Caco-2 (cell line): ENCODE results near the gene CRAMP1. TPM values are rescaled to one million over a fixed set of nuclear protein-coding genes. Genes with fewer than 3 reads are reported as not detected.
A peak's percentile ranks its signal among the peaks of the same experiment; 100 is the strongest.
"Not testable (repeated sequence)": the region's sequence is repeated elsewhere in the genome, so short reads cannot be mapped to it uniquely, and the experiment has no call there.

ENCODE experiments used
- BruUV-seq: library from RNA; stranded (reverse); fragments of 400-500 nt; replicated peaks from 2 replicates; lab custom pipeline; 2021; lab: Mats Ljungman, UMichigan
- CTCF ChIA-PET: fragments of 300-600 bp; sonication (Branson Sonifier 250); formaldehyde crosslinking; loops from one replicate; lab custom pipeline; 2022; ENCODE audit warnings: antibody characterized with exemption; lab: Charles Lee
- POLR2A ChIA-PET: fragments of 300-600 bp; sonication (Branson Sonifier 250); formaldehyde crosslinking; loops from one replicate; lab custom pipeline; 2022; ENCODE audit warnings: antibody characterized with exemption; lab: Charles Lee
- DNase-seq, 2 experiments: peaks; one replicate each; pipeline versions ENCODE4 v3.0.0 to v3.0.0-alpha.2; 2020 to 2022
- H3K27me3 ChIP-seq: replicated peaks from 2 replicates; pipeline ENCODE4 v1.6.0; 2011; ENCODE audit warnings: low read length; ENCODE audit not compliant: control insufficient read depth, insufficient read depth
- H3K36me3 ChIP-seq: 2 replicates; pipeline ENCODE4 v1.5.1; 2011; ENCODE audit warnings: low read length; ENCODE audit not compliant: control insufficient read depth, insufficient read depth
- H3K4me1 ChIP-seq: fragments of 250-450 bp; sonication (Bioruptor Pico); 2 replicates; pipeline ENCODE4 v1.5.1; 2020; ENCODE audit warnings: mild to moderate bottlenecking
- H3K4me3 ChIP-seq: 2 replicates; pipeline ENCODE4 v1.5.1; 2011; ENCODE audit warnings: low read depth, mild to moderate bottlenecking, control low read depth, low read length
- H3K9me3 ChIP-seq: fragments of 250-450 bp; sonication (Bioruptor Pico); 2 replicates; pipeline ENCODE4 v1.5.1; 2020; ENCODE audit warnings: mild to moderate bottlenecking, moderate library complexity
- H3K27ac Mint-ChIP-seq: one replicate; pipeline ENCODE4 v1.8.0; 2022; ENCODE audit warnings: mixed read lengths; ENCODE audit not compliant: unreplicated experiment
- H3K27me3 Mint-ChIP-seq: one replicate; pipeline ENCODE4 v1.8.0; 2022; ENCODE audit warnings: mixed read lengths; ENCODE audit not compliant: insufficient read depth, unreplicated experiment
- H3K36me3 Mint-ChIP-seq: one replicate; pipeline ENCODE4 v1.8.0; 2022; ENCODE audit warnings: mild to moderate bottlenecking, mixed read lengths; ENCODE audit not compliant: insufficient read depth, unreplicated experiment
- H3K4me1 Mint-ChIP-seq: one replicate; pipeline ENCODE4 v1.8.0; 2022; ENCODE audit warnings: low read depth, mixed read lengths; ENCODE audit not compliant: unreplicated experiment
- H3K4me3 Mint-ChIP-seq: one replicate; pipeline ENCODE4 v1.8.0; 2022; ENCODE audit warnings: mild to moderate bottlenecking, moderate library complexity, mixed read lengths; ENCODE audit not compliant: unreplicated experiment
- H3K9me3 Mint-ChIP-seq: one replicate; pipeline ENCODE4 v1.8.0; 2022; ENCODE audit warnings: mixed read lengths; ENCODE audit not compliant: unreplicated experiment
- CTCF ChIP-seq, 2 experiments: fragments of 200-600 bp in 1 of 2; IDR thresholded peaks; 1 replicate in 1 of 2; 2 replicates in 1 of 2; pipeline versions ENCODE4 v1.5.1 to v1.8.0; 2011 to 2022; ENCODE audit warnings: antibody characterized with exemption in 1 of 2, control low read depth in 1 of 2, inconsistent platforms in 1 of 2, low read depth in 1 of 2, low read length in 1 of 2, mild to moderate bottlenecking in 1 of 2, moderate library complexity in 1 of 2; ENCODE audit not compliant: insufficient read depth in 1 of 2, severe bottlenecking in 1 of 2, unreplicated experiment in 1 of 2
- intact Hi-C: fragments of 100-400 bp; cut with micrococcal nuclease; formaldehyde crosslinking; loops from one replicate; pipeline ENCODE4 v1.10.0; 2022; ENCODE audit not compliant: unreplicated experiment
- total RNA-seq: library from RNA; stranded (reverse); gene quantifications from 2 replicates; pipeline ENCODE4 v1.2.3, GENCODE V29; 2022

CRAMP1 gene
- total RNA-seq, 1 experiment from 2014 or later, result 24.7 TPM

GRCh38 chr16:1713331-1713730 is 101.2 kb downstream of the CRAMP1 start:
- Mint-ChIP-seq H3K27me3 (no peaks in the 10 kb centered on the region), H3K4me1 (no peaks in the 10 kb centered on the region), H3K36me3 (no peaks in the 10 kb centered on the region), H3K4me3 (no peak overlapping the region), H3K27ac (no peak overlapping the region), H3K9me3 (no peaks in the 10 kb centered on the region)
- intact Hi-C loops, result no loop called here
- Histone ChIP-seq H3K9me3 (no peaks in the 10 kb centered on the region), H3K4me1 (no peaks in the 10 kb centered on the region), H3K4me3 (no peak overlapping the region), H3K36me3 (no peaks in the 10 kb centered on the region), H3K27me3 (no peaks in the 10 kb centered on the region)
- no peak for TF ChIP-seq CTCF (IDR thresholded peaks at IDR 0.05; ENCODE audit: insufficient read depth in 1 of 2, low read depth in 1 of 2, low read length in 1 of 2, severe bottlenecking in 1 of 2, unreplicated experiment in 1 of 2)
- DNase-seq, result no peak
- POLR2A ChIA-PET, result no interaction called here
- no TSS peak for BruUV-seq
- CTCF ChIA-PET, result no interaction called here

GRCh38 chr16:1713933-1714332 is 101.8 kb downstream of the CRAMP1 start:
- Histone ChIP-seq H3K9me3 (no peaks in the 10 kb centered on the region), H3K36me3 (no peaks in the 10 kb centered on the region), H3K27me3 (no peaks in the 10 kb centered on the region), H3K4me1 (no peaks in the 10 kb centered on the region), H3K4me3 (no peak overlapping the region)
- Mint-ChIP-seq H3K27ac (no peak overlapping the region), H3K4me3 (no peak overlapping the region), H3K27me3 (no peaks in the 10 kb centered on the region), H3K9me3 (no peaks in the 10 kb centered on the region), H3K4me1 (no peaks in the 10 kb centered on the region), H3K36me3 (no peaks in the 10 kb centered on the region)
- intact Hi-C loops, result no loop called here
- CTCF ChIA-PET, result no interaction called here
- POLR2A ChIA-PET, result no interaction called here
- no TSS peak for BruUV-seq
- no peak for DNase-seq
- no peak for TF ChIP-seq CTCF (IDR thresholded peaks at IDR 0.05; ENCODE audit: insufficient read depth in 1 of 2, low read depth in 1 of 2, low read length in 1 of 2, severe bottlenecking in 1 of 2, unreplicated experiment in 1 of 2)

GRCh38 chr16:1715220-1715619 is 103.1 kb downstream of the CRAMP1 start:
- H3K27me3 ChIP-seq, result no peaks in the 10 kb centered on the region
- H3K4me3 Mint-ChIP-seq, result no peak overlapping the region
- H3K4me3 ChIP-seq, result no peak overlapping the region
- H3K4me1 ChIP-seq, result no peaks in the 10 kb centered on the region
- TF ChIP-seq CTCF (IDR thresholded peaks at IDR 0.05; ENCODE audit: insufficient read depth in 1 of 2, low read depth in 1 of 2, low read length in 1 of 2, severe bottlenecking in 1 of 2, unreplicated experiment in 1 of 2), result no peak
- POLR2A ChIA-PET, result no interaction called here
- CTCF ChIA-PET, result no interaction called here
- no peak overlapping the region for H3K27ac Mint-ChIP-seq
- no peaks in the 10 kb centered on the region for H3K36me3 ChIP-seq
- no peaks in the 10 kb centered on the region for H3K9me3 ChIP-seq
- no peaks in the 10 kb centered on the region for H3K27me3 Mint-ChIP-seq
- no peak for DNase-seq
- intact Hi-C loops, result no loop called here
- BruUV-seq, result no TSS peak
- H3K36me3 Mint-ChIP-seq, result peaks cover 8% of the 10 kb centered on the region
- H3K4me1 Mint-ChIP-seq, result no peaks in the 10 kb centered on the region
- no peaks in the 10 kb centered on the region for H3K9me3 Mint-ChIP-seq

GRCh38 chr16:1718236-1718635 is 106.1 kb downstream of the CRAMP1 start:
- BruUV-seq, H3K4me3 ChIP-seq, H3K36me3 ChIP-seq, H3K27ac Mint-ChIP-seq, H3K4me3 Mint-ChIP-seq, H3K27me3 Mint-ChIP-seq, H3K27me3 ChIP-seq, DNase-seq, intact Hi-C loops, POLR2A ChIA-PET, H3K9me3 Mint-ChIP-seq, H3K9me3 ChIP-seq, H3K4me1 Mint-ChIP-seq, H3K4me1 ChIP-seq, CTCF ChIA-PET: not testable (repeated sequence)
- H3K36me3 Mint-ChIP-seq, result peaks cover 19% of the 10 kb centered on the region

- peak in 1 of 2 experiments; percentile 9 for DNase-seq
- H3K9me3 Mint-ChIP-seq, H3K4me1 Mint-ChIP-seq, H3K9me3 ChIP-seq, H3K4me1 ChIP-seq, intact Hi-C loops, BruUV-seq, CTCF ChIA-PET, H3K27me3 ChIP-seq, H3K36me3 ChIP-seq, H3K27ac Mint-ChIP-seq, H3K4me3 ChIP-seq, H3K4me3 Mint-ChIP-seq, H3K27me3 Mint-ChIP-seq: not testable (repeated sequence)
- POLR2A ChIA-PET, result interaction anchor here (1.0 kb wide), 1 partner anchor 14 kb away, joined by 3 read pairs; the partner anchor contains the start of gene MAPK8IP3
- peaks cover 19% of the 10 kb centered on the region for H3K36me3 Mint-ChIP-seq
These were observed 107.5 kb downstream of the CRAMP1 start for GRCh38 chr16:1719559-1720229.
